Measurements from ENCODE around the gene MICOS13.
A peak's percentile ranks its signal among the peaks of the same experiment; 100 is the strongest.
"Not testable (repeated sequence)": the region's sequence is repeated elsewhere in the genome, so short reads cannot be mapped to it uniquely, and the experiment has no call there.

MICOS13 gene

GRCh38 chr19:5680437-5681368 lies at the start of gene MICOS13, which contains the start of gene HSD11B1L:
Gene MICOS13 (minus strand): TSS chr19:5680516. CDS start chr19:5680486, 30 bp downstream.
Gene HSD11B1L (plus strand): TSS chr19:5681027. CDS start chr19:5684833, 3,806 bp downstream.
- DNase-seq = peak; percentile 99

GRCh38 chr19:5727453-5728050 lies 47.2 kb upstream of the MICOS13 start:
- no peak for DNase-seq

- peak; percentile 99 for DNase-seq
Observed at GRCh38 chr19:5719961-5720790, 39.9 kb upstream of the MICOS13 start, which contains the start of the genes CATSPERD and LONP1. Gene CATSPERD (plus strand): TSS chr19:5720637. CDS start chr19:5720738, 101 bp downstream. Gene LONP1 (minus strand): TSS chr19:5720146. CDS start chr19:5720132, 14 bp downstream.

- no peak for DNase-seq
Observed at GRCh38 chr19:5719274-5719960, 39.1 kb upstream of the MICOS13 start.

GRCh38 chr19:5718579-5719273 lies 38.4 kb upstream of the MICOS13 start:
- no peak for DNase-seq

GRCh38 chr19:5718037-5718578 lies 37.8 kb upstream of the MICOS13 start:
- no peak for DNase-seq

- DNase-seq = no peak
Observed at GRCh38 chr19:5717215-5717935, 37.1 kb upstream of the MICOS13 start.

GRCh38 chr19:5714816-5715215 lies 34.5 kb upstream of the MICOS13 start:
- DNase-seq = no peak

GRCh38 chr19:5713228-5713627 lies 32.9 kb upstream of the MICOS13 start:
- DNase-seq = no peak

- no peak for DNase-seq
Observed at GRCh38 chr19:5711713-5712161, 31.4 kb upstream of the MICOS13 start.

GRCh38 chr19:5711025-5711424 lies 30.7 kb upstream of the MICOS13 start:
- no peak for DNase-seq

GRCh38 chr19:5707576-5708575 lies 27.6 kb upstream of the MICOS13 start:
- DNase-seq = no peak

- DNase-seq = no peak
Observed at GRCh38 chr19:5706876-5707573, 26.7 kb upstream of the MICOS13 start.

- no peak for DNase-seq
Observed at GRCh38 chr19:5705552-5705951, 25.2 kb upstream of the MICOS13 start.

GRCh38 chr19:5703819-5704818 lies 23.8 kb upstream of the MICOS13 start:
- no peak for DNase-seq

- DNase-seq = not testable (repeated sequence)
Observed at GRCh38 chr19:5702053-5702410, 21.7 kb upstream of the MICOS13 start.

GRCh38 chr19:5700455-5701092 lies 20.3 kb upstream of the MICOS13 start:
- DNase-seq = no peak

Measured in CD4-positive, alpha-beta T cell treated with Interferon gamma for 1 hour (primary cell).